GM21737 (cell line): ENCODE results near the gene SETD3.
"Not testable (repeated sequence)": the region's sequence is repeated elsewhere in the genome, so short reads cannot be mapped to it uniquely, and the experiment has no call there.

Source experiments
- ATAC-seq: cut with Tn5 transposase; IDR thresholded peaks from one replicate; pipeline ENCODE4 v1.9.1; 2021; ENCODE audit warnings: mild to moderate bottlenecking, moderate library complexity; ENCODE audit not compliant: unreplicated experiment

SETD3 gene

GRCh38 chr14:99363616-99364290, 116.9 kb downstream of the SETD3 start:
- ATAC-seq: no peak

DNA sequence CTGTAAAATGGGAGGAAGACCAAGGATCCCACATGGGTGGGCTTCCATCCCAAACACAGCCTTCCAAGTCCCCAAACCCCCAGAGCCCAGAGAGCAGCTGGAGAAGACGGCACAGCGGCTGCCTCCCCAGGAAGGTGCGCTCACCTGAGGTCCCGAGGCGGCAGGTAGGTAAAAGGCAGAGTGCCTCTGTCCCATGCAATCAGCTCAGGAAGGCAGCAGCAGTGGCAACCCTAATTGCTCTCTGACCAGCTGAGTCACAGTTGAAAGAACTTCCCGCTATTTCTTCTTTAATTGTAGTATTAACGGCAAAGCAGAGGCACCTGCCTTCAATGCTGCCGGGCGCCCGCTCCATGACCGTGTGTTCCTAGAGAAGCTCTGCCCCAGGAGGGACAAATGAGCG, 117.6 kb downstream of the SETD3 start:
- ATAC-seq: no peak

GRCh38 chr14:99361596-99362215, 119.0 kb downstream of the SETD3 start:
- no peak for ATAC-seq

DNA sequence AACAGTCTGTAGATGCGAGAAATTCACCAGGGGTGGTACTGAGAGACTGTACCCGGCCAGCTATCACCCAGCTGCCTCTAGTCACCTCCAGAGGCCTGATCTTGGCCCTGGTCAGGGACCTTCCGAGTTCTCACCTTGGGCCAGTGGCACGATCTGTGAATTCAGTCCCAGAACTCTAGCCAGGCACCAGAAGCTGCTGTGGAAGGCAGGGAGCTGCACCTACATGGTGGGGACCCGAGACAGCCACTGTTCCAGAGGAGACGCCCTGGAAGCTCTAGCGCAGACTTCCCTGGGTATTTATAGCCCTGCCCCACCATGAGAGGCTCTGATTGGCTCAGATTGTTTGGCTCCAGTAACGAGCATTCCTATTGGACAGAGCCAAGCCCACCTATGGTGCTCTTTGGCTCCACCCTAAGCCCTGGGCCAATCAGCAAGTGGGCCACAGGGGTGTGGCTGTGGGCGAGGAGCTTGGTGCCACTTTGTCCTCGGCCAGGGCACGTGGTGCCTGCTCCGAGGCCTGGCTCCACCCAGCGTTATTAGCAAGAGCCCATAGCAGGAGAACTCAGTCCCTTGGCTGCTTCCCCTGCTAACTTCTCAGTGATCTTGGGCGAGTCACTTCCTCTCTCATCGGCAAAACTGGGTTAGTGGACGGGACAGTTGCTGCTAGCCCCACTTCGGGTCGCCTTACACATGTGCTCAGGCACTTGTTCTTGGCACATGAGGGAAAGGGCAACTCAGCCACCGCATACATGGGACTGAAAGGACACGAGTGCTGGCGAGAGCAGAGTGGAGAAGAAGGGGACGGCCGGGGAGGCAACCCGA, 119.7 kb downstream of the SETD3 start:
- ATAC-seq: no peak

GRCh38 chr14:99359906-99360305, 120.8 kb downstream of the SETD3 start:
- no peak for ATAC-seq

GRCh38 chr14:99357916-99358390, 122.7 kb downstream of the SETD3 start:
- ATAC-seq: no peak

- no peak for ATAC-seq
Measured at GRCh38 chr14:99357151-99357915, 123.3 kb downstream of the SETD3 start.

DNA sequence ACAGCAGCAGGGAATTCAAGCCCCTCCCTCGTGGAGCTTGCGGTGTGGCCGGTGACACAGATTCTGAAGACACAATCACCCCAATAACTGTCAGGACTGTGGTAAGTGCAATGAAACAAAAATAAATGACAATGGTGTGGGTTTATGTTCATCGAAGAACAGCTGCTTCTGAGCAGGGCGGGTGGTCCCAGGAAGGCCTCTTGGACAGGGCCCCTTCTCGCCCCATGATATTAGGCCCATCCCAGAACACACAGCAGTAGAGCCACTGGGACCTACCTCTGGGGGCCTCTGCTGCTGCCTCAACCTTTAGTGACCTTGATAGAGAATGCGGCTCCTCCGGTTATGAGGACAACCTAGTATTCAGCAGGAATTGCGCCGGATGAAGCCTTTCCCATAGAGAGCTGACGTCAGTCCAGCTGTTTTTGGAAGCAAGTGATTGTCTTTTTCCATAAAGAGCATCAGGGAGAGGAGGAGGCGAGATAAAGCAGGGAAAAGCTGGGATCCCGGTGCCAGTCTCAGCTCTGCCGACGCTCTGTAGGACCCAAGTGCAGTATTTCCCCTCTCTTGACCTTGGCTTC, 124.5 kb downstream of the SETD3 start:
- no peak for ATAC-seq

DNA sequence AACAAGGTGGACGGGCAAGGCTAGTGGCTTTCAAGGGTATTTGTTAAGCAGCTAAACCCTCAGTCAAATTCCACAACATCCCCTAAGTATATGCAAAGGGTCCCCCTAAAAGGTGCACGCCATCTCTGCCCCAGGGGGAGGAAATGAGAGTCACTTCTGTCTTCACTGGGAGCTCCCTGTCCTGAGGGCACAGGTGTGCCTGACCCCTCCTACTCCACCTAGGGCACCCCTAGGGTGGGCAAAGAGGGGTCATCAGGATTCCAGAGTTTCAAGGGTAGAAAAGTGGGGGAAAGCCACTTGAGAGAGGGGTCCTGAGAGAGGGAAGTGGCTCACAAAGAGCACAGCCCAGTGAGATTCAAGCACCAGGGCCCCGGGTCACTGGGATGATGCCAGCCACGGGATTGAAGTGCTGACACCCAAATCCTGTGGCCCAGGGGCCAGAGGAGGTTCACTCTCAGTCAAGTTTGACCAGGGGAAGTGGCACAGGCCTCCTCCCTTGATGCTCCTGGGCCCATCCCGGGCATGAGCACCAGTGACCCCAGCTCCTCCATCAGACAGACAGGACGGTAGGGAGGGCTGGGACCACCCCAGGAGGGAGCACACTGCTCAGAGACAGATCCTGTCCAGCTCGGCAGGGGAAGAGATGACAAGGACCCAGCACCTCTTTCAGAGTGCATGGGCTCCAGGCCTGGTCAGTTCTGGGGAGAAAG, 126.3 kb downstream of the SETD3 start:
- no peak for ATAC-seq

DNA sequence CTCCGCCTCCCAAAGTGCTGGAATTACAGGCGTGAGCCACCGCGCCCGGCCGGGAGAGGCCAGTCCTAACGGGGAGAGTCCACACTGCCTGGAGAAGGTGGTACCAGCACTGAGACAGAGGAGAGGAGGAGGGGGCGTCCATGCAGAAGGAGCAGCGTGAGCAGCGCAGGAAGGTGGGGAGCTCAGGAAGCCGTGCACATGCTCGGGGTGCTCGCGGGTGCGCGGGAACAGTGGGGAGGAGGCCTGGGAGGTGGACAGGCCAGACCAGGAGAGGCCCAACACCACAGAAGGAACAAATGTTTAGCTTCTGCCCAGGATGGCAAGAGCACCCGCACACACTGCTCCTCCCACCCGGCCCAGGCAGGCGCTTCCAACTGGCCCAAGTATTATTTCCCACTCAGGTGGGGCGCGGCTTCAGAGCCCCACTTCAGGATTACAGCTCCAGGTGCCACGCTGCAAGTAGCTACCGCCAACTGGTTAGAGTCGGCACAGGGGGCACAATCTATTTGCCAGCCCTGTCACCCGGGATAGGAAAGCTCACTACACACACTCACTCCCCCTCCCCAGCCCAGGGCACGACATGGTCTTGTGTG, 127.9 kb downstream of the SETD3 start:
- ATAC-seq: no peak

GRCh38 chr14:99351166-99352007, 129.3 kb downstream of the SETD3 start:
- ATAC-seq: no peak

DNA sequence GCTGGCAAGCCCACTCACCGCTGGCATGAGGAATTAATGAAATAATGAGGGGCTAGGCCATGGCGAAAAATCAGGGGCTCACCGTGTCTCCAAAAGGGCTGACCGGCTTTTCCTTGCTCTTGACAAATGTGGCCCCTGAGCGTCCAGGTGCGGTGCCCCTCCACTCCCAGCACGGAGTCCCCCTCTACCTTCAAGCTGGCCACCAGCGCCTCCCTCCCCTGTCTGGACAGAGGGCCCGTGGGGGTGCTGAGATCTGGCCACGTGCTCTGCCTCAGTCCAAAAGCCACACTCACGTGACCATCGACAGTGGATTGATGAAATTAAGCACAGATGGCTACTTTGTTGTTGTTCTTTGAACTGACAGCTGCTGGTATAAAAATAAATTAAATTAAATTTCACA, 129.9 kb downstream of the SETD3 start:
- ATAC-seq: no peak

GRCh38 chr14:99349721-99350495, 130.8 kb downstream of the SETD3 start:
- ATAC-seq: no peak

GRCh38 chr14:99348816-99349614, 131.6 kb downstream of the SETD3 start:
- ATAC-seq: no peak

GRCh38 chr14:99348231-99348630, 132.4 kb downstream of the SETD3 start:
- not testable (repeated sequence) for ATAC-seq
